Gastrocnemius medialis (tissue), 4 donors: ENCODE data around the gene ROBO1.

Experiments
- POLR2A ChIP-seq, 2 donors: fragments of 450-650 bp; IDR thresholded peaks; one replicate each; pipeline ENCODE4 v1.6.1; 2017; ENCODE audit warnings: antibody characterized with exemption in 2 of 2, mild to moderate bottlenecking in 2 of 2, moderate library complexity in 2 of 2
- TF ChIP-seq, protein P1 (sequence below), 5 experiments: fragments of 450-650 bp in 3 of 5; fragments of 200-600 bp in 2 of 5; sonication (generic) in 2 of 5; IDR thresholded peaks in 4 of 5; conservative IDR thresholded peaks in 1 of 5; 1 replicate in 4 of 5; 2 replicates in 1 of 5; pipeline ENCODE4 v1.5.1; 2016 to 2019; ENCODE audit warnings: antibody characterized with exemption in 5 of 5, mild to moderate bottlenecking in 3 of 5, moderate library complexity in 3 of 5

DNA sequence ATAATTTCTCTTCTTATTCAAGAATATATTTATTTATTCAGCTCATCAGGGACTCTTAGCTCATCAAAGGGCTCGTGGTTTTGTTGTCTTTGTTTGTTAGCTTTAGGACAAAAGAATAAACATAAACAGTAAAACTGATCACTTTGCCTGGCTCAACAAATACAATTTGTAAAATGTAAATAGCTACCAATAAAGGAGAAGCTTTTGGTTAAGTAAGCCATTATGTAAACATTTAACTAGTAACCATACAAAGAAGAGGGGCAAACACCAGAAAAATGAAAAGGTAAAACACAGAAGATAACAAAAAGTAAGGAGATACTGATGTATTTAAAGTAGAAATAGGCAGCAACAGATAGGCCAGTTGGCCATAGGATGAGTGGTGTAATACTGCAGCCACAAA is 761.7 kb downstream of the ROBO1 start:
- no peak for TF ChIP-seq POLR2A (IDR thresholded peaks at IDR 0.05)
- TF ChIP-seq, protein P1, sequence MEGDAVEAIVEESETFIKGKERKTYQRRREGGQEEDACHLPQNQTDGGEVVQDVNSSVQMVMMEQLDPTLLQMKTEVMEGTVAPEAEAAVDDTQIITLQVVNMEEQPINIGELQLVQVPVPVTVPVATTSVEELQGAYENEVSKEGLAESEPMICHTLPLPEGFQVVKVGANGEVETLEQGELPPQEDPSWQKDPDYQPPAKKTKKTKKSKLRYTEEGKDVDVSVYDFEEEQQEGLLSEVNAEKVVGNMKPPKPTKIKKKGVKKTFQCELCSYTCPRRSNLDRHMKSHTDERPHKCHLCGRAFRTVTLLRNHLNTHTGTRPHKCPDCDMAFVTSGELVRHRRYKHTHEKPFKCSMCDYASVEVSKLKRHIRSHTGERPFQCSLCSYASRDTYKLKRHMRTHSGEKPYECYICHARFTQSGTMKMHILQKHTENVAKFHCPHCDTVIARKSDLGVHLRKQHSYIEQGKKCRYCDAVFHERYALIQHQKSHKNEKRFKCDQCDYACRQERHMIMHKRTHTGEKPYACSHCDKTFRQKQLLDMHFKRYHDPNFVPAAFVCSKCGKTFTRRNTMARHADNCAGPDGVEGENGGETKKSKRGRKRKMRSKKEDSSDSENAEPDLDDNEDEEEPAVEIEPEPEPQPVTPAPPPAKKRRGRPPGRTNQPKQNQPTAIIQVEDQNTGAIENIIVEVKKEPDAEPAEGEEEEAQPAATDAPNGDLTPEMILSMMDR (IDR thresholded peaks at IDR 0.05 in 4 of 5, conservative IDR thresholded peaks at IDR 0.05 in 1 of 5): no peak
